Fibroblast of skin of right quadriceps (primary cell): ENCODE measurements around the gene COL6A2.
A peak's percentile ranks its signal among the peaks of the same experiment; 100 is the strongest.

Experiments
- DNase-seq: peaks from one replicate; pipeline ENCODE4 v3.0.0-alpha.2; 2013

Gene COL6A2

DNA sequence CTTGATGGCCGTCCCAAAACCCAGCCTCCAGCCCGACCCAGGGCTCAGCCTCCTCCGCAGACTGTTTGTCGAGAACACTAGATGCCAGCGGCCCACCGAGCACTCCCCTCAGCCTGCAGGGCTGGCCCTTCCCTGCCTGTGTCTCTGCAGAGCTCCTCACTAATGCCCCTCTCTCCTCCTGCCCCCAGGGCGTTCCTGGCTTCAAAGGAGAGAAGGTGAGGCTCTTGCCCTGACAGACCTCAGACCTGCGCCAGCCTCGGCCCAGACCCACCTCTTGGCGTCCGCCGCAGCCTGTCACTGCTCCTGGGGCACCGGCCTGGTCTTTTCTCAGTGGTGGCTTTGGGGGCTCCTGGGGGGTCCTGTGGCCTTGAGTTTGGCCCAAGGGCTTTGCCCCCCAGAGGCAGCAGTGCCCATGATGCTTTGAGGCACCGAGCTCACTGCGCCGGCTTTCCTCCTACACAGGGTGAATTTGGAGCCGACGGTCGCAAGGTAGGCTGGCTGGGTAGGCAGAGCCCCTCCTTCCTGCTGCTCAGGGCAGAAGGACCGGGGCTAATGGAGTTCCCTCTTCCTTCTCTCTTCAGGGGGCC, 18.4 kb downstream of the COL6A2 start:
- no peak for DNase-seq

DNA sequence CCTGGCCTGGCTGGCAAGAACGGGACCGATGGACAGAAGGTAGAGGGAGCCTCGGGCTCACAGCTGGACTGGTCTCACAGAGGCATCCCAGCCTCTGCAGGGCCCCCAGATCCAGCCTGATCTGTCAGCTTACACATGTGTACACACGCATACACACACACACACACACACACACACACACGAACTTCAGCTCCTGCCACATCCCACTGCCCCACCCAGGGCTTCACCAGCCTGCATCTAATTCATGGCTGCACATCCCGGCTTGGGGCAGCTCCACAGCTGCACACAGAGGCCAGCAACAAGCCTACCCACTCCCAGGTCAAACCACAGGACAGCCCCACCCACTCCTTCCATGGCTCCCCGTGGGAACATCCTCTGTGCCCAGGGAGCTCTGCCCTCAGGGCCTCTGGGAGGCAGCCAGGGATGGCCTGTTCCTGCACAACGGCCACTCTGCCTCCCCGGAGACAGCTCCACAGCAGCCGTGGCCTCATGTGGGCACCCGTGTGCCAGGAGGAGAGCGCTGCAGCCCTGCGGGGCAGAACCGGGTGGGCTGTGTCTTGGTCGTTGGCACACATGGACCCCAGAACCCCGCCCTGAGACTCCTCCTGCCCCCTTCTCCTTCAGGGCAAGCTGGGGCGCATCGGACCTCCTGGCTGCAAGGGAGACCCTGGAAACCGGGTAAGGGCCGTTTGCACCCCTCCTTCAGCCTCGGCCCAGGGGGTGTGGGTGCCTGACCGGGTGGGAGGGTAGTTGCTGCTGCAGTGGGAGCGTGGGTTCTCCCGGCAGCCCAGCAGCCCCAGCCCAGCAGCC, 19.1 kb downstream of the COL6A2 start:
- no peak for DNase-seq

DNA sequence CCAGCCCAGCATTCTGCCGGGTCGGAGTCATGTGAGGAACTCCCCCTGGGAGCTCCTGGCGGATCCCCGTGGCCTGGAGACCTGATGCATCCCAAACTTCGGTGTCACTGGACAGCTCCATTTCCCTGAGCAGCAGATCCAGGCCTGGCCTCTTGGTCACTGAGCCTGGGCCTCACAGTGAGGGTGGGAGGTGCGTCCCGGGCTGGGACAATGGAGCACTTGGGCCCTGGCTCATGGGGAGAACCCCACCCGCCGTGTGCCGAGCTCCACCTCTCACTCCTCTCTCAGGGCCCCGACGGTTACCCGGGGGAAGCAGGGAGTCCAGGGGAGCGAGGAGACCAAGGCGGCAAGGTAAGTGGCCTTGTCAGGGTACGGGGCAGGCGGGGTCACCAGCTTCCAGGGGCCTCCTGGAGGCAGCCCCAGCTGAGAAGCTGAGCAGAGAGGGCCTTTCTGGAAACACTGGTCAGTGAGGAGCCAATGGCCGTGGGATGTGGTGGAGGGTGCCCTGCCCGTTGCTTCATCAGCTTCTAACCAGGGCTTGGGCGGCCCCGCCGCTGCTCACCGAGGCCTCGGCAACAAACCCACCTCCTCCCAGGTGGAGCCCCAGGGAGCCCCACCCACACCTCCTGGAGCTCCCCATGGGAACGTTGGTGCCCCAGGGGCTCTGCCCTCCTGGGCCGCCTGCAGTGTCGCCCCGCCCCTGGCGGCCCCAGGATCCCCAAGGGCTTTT, 19.8 kb downstream of the COL6A2 start:
- DNase-seq, result no peak

DNA sequence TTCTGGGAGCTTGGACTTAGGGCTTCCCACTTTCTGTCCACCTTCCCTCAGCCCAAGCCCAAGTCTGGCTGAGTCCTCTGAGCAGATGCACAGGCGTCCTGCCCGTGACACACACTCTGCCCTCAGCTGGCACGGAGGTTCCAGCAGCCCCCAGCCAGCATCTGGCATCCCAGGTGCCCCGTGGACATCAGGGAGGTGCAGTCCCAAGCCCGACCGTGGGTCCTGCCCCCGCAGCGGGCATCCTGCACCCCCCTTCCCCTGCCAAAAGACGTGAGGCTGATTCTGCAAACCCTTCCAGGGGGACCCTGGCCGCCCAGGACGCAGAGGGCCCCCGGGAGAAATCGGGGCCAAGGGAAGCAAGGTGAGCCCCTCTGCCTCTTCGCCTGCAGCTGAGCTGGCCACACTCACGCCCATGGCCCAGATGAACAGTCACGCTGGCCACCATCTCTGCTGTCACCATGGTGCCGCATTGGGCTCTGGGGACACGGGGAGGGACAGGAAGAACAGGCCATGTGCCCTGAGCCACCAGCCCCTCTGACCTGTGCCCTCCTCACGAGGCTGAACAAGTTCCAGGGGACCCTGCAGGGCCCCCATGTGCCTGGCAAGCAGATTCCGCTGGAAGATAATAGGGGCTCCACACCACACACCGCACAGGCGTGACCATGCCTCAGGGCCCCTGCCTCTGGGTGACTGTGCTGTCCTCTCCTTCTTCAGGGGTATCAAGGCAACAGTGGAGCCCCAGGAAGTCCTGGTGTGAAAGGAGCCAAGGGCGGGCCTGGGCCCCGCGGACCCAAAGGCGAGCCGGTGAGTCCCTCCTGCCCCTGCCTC, 20.6 kb downstream of the COL6A2 start:
- DNase-seq, result no peak

DNA sequence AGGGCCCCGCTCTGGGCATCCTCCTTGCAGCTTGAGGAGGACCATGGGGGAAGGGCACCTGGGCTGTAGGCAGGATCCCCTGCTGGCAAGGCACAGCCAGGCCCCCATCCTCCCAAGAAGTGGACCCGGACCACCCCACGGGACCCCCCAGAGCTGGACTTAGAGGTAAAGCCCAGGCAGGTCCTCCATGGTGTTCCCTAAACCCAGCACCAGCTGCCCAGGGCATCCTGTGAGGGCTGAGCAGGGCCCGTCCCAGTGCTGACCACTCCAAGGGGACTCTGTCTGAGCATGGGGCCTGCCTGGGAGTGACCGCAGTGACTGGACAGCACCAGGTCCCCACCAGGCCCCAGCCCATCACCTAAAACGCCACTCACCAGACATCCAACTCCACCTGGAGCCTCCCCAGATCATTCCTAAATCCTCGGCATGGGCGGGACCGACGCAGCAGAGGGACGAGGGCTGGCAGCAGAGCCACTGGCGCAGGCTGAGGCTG, 21.3 kb downstream of the COL6A2 start:
- DNase-seq, result no peak

DNA sequence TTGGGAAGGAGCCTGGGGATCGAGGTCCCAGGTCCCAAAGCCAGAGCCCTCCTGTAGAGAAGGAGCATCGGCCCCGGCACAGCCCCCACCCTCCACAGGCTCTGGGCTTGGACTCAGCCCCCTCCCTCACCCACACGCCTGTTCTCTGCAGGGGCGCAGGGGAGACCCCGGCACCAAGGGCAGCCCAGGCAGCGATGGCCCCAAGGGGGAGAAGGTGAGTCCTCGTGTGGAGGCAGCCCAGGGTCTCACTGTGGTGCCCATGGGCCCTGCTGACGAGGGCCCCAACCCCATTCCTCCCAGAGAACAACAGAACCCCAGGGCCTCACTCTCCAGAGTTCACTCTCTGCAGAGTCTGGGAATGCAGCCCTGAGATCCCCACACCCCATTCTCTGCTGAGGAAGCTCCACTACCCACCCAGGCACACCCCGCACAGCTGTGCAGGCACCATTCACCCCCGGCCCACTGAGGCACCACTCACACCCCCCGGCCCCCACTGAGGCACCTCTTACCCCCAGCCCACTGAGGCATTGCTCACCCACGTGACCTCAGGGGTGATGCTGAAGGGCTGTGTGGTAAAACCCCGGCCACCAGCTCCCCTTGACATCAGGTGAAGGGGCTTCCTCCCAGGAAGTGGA, 21.8 kb downstream of the COL6A2 start:
- no peak for DNase-seq

DNA sequence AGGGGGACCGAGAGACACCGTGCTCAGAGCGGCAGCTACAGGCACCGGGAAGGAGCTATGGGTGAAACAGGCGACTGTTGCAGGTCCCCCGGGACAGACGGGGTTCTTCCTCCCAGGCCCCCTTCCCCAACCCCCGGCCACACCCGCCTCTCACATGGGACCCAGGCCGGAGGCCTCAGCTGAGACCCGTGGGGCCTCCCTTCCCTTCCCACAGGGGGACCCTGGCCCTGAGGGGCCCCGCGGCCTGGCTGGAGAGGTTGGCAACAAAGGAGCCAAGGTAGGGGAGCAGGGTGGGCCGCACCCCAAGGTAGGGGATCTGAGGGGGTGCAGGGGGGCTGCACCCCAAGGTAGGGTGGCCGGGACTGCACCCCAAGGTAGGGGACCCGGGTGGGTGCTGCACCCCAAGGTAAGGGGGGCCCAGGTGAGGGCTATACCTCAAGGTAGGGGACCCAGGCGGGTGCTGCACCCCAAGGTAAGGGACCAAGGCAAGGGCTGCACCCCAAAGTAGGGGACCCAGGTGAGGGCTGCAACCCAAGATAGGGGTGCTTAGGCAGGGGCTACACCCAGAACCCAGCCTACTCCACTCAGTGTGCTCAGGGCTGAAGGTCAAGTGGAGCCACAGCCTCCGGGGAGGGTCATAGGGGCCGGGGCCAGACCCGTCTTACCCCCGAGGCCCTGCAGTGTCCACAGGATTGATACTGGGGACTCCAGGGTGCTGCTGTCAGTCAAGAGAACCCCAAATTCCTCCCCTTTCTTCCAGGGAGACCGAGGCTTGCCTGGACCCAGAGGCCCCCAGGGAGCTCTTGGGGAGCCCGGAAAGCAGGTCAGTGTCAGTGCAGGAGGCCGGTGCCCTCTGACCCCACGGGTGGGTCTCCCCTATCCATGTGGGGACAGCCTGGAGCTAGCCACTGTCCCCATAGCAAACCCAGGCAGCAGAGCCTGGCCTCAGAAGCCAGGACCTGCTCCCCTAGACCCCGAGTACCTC, 22.7 kb downstream of the COL6A2 start:
- DNase-seq, result no peak

DNA sequence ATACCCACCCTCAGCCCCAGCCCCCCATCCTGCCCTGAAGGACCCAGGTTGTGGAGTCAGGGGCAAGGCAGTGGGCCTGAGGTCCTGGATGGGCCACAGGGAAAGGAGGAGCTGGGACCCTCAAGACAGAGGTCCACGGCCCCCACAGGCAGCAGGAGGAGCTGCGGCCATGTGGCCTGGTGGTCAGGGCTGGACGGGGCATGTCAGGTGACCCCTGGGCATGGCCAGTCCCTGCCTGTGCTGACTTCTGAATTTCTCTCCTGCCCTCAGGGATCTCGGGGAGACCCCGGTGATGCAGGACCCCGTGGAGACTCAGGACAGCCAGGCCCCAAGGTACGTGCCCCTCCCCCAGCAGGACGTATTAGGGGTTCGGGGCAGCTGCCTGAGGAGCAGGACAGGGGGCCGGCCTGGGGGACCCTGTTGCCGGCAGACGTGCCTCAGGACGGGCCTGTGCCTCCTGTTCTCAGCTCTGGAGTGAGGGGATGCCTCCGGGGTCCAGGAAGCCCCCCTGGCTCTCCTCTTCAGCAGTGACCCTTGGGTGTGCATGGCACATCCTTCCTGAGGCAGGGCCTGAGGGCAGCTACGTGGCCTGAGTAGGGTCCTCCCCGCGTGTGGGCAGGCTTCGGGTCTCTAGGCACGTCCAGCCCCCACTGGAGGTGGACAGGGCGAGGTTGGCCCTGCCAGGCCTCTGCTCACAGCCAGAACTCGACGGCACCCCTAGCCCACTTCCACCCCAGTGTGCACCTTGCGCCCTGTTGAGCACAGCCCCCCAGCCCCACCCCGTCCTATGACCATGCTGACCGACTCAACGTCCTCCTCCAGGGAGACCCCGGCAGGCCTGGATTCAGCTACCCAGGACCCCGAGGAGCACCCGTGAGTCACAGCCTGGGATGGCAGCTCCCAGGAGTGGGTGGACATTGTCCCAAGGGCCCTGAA, 23.6 kb downstream of the COL6A2 start:
- DNase-seq, result no peak

DNA sequence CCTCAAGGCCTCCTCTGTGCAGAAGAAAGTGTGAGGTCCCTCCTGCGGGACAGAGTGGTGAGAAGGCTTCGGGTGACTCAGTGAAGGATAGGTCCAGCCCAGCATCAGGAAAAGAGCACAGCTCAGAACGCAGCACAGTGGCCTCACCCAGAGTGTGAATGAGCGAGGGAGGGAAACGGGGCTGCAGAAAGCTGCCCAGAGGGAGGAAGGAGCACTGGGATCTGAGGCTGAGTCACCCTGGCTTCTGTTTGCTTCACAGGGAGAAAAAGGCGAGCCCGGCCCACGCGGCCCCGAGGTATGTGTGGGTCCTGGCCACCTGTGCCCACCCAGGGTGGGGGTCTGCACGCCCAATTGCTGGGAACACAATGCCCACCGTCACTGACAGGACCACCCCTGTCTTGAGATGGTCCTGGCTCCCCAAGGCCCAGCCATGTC, 24.3 kb downstream of the COL6A2 start:
- peak; percentile 51 for DNase-seq

DNA sequence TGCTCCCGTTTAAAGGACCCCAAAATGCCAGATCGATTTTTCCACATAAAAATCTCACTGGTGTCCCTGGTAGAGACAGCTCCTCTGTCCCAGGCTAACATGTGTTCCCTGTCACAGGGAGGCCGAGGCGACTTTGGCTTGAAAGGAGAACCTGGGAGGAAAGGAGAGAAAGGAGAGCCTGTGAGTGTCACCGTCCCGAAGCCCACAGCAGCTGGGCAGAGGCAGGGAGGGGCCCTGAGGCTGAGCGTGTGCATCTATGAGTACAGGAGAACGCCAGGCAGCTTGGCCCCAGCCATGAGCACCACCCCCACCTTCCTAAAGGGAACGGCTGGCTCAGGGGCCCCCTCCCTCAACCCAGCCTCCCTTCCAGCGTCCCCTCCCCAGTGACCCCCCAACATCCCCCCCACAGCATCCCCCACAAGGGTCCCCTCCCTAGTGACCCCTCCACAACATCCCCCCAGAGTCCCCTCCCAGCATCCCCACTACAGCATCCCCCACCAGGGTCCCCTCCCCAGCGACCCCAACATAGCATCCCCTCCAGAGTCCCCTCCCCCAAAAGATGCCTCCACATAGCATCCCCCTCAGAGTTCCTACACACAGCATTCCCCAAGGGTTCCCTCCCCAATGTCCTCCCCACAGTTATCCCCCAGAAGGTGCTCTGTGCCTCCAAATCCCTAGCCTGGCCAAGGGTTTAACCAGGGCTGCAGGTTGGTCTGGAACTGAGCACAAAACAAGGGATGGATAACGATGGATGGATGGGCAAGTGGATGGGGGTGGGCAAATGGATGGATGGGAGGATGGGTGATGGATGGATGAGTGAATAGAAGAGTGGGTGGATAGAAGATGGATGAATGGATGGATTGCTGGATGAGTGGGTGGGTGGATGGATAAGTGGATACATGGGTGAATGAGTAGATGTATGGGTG, 25.1 kb downstream of the COL6A2 start:
- DNase-seq, result no peak

DNA sequence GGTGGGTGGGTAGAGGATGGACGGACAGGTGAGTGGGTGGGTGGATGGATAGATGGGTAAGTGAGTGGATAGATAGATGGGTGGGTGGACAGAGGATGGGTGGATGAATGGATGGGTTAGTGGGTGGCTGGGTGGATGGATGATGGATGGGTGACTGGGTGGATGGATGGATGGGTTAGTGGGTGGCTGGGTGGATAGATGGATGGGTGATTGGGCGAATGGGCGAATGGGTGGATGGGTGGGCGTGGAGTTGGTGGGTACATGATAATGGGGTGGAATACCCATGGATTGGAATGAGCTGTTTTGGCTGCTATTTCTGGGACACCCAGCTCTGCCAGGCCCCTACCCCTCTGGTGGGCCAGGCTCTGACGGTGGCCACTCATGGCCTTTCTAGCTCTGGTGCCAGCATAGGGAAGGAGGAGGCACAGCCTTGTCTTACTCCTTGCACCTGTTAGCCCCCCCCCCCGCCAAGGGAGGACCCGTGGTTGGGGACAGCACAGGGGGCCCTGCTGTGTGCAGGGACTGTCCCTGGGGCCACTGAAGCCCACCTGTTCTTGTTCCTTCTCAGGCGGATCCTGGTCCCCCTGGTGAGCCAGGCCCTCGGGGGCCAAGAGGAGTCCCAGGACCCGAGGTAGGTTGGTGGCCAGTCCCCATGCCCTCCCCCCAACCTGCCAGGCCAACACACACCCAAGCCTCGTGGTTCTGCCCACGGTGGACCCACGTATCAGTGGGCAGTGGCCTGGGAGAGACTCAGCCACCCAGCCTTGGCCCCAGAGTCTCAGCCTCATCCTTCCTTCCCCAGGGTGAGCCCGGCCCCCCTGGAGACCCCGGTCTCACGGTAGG, 26.4 kb downstream of the COL6A2 start:
- no peak for DNase-seq

DNA sequence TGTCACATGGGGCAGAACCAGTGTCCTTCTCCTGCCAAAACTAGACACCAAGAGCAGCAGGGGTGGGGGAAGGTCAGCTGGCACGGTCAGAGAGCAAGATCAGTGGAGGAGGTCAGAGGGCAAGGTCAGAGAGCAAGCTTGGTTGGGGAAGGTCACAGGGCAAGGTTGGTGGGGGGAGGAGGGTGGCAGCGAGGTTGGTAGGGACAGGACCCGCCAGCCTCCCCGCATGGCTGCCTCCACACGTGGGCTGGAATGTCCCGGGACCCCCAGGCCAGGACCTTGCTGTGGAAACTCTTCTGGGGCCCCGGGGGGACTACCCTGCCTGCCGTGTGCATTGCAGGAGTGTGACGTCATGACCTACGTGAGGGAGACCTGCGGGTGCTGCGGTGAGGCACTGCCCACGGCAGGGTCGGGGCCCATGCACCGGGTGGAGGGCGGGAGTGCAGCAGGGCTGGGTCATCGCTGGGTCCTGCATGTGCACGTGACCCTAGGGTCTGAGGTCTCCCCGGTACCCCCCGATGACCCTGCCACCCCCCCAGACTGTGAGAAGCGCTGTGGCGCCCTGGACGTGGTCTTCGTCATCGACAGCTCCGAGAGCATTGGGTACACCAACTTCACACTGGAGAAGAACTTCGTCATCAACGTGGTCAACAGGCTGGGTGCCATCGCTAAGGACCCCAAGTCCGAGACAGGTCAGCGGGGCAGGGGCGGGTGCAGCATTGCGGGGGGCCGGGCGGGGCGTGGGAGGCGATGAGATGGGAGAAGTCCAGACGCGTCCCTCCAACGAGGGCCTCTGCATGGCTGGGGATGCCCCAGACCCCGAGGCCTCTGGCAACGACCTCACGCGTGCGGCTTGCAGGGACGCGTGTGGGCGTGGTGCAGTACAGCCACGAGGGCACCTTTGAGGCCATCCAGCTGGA, 27.3 kb downstream of the COL6A2 start:
- no peak for DNase-seq

DNA sequence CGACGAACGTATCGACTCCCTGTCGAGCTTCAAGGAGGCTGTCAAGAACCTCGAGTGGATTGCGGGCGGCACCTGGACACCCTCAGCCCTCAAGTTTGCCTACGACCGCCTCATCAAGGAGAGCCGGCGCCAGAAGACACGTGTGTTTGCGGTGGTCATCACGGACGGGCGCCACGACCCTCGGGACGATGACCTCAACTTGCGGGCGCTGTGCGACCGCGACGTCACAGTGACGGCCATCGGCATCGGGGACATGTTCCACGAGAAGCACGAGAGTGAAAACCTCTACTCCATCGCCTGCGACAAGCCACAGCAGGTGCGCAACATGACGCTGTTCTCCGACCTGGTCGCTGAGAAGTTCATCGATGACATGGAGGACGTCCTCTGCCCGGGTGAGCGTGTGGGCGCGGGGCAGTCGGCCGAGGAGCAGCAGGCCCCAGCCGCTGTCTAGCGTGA, 28.0 kb downstream of the COL6A2 start:
- no peak for DNase-seq

DNA sequence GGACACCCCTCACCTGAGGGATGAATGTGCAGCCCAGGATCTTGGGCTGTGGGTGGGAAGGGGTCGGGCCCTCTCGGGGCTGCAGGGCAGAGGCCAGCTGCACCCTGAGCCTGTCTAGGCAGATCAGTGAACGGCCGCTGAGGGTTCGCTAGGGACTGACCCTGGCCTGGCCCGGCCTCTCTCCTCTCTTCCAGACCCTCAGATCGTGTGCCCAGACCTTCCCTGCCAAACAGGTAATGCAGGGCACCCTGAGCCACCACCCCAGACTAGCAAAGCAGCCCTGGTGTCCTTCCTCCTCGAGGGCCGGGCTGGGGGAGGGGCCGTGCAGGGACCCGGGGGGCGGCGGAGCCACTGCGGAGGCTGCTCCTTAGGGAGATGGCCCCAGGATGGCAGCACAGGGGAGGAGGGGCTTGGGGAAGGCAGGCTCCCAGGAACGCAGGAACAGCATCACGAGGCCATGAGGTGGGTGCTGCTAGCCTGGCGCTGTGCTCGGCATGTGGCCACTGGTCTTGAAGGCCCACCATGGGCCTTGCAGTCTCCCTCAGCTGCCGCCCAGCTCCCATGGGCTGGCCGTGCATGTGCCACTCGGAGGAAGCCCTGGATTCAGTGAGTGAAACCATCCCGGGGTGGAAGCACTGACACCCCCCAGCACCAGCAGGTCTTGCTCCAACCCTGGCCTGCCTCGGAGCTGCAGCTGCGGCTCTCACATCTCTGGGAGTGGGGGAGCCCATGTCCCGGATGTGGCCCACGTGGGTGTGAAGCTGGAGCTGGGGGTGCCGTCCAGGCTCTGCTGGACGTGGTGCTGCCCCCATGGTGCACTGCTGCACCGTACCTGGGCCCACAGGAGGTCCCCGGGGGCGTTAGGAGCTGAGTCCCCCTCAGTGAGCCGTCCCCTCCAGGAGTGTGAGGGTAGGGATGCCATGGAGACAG, 28.7 kb downstream of the COL6A2 start:
- DNase-seq, result no peak
